Thyroid gland (tissue), 4 donors: ENCODE results near the gene PREP. TPM values are rescaled to one million over a fixed set of nuclear protein-coding genes. Genes with fewer than 3 reads are reported as not detected.

Experiments used
- DNase-seq, 2 donors: peaks; one replicate each; pipeline ENCODE4 v3.0.0-alpha.2; 2019
- H3K27ac ChIP-seq, 3 donors: fragments of 200-600 bp; sonication (generic); 1 replicate in 2 of 3; 2 replicates in 1 of 3; pipeline ENCODE4 v1.5.1; 2016 to 2019; ENCODE audit warnings: mild to moderate bottlenecking in 1 of 3, moderate library complexity in 1 of 3
- H3K27me3 ChIP-seq: fragments of 200-600 bp; sonication (generic); one replicate; pipeline ENCODE4 v1.5.1; 2019
- H3K36me3 ChIP-seq, 2 donors: fragments of 200-600 bp; sonication (generic); one replicate each; pipeline ENCODE4 v1.5.1; 2016 to 2019
- H3K4me1 ChIP-seq, 2 donors: fragments of 200-600 bp; sonication (generic); one replicate each; pipeline ENCODE4 v1.5.1; 2017 to 2019
- H3K4me3 ChIP-seq, 3 donors: fragments of 200-600 bp; sonication (generic); replicated peaks in 1 of 3; 1 replicate in 2 of 3; 2 replicates in 1 of 3; pipeline ENCODE4 v1.5.1; 2016; ENCODE audit warnings: mild to moderate bottlenecking in 1 of 3
- H3K9me3 ChIP-seq: fragments of 200-600 bp; sonication (generic); one replicate; pipeline ENCODE4 v1.5.1; 2017
- POLR2A ChIP-seq, 2 donors: fragments of 450-650 bp; IDR thresholded peaks; one replicate each; pipeline ENCODE4 v1.6.1; 2017; ENCODE audit warnings: antibody characterized with exemption in 2 of 2, mild to moderate bottlenecking in 2 of 2, moderate library complexity in 1 of 2
- WGBS, 2 donors: methylation state at CpG; one replicate each; pipeline ENCODE4 v1.1.5; 2017; 5-methylcytosine and 5-hydroxymethylcytosine counted together
- intact Hi-C: fragments of 100-400 bp; cut with DNase I; formaldehyde crosslinking; loops from one replicate; pipeline ENCODE4 v1.15.1; 2023
- total RNA-seq, 4 donors: library from RNA; depleted of rRNA; stranded (reverse); fragments of >200 nt; gene quantifications; one replicate each; pipeline ENCODE4 v1.2.3, GENCODE V29; 2016
- TF ChIP-seq, protein P1 (sequence below), 6 experiments: fragments of 200-600 bp in 3 of 6; fragments of 450-650 bp in 3 of 6; sonication (generic) in 3 of 6; IDR thresholded peaks; one replicate each; pipeline ENCODE4 v1.5.1; 2016 to 2019; ENCODE audit warnings: antibody characterized with exemption in 6 of 6, mild to moderate bottlenecking in 2 of 6, inconsistent platforms in 1 of 6, moderate library complexity in 1 of 6

The PREP gene
- total RNA-seq, 4 donors from 2014 or later, result 13.7 to 21.7 (median 16.6) TPM

DNA sequence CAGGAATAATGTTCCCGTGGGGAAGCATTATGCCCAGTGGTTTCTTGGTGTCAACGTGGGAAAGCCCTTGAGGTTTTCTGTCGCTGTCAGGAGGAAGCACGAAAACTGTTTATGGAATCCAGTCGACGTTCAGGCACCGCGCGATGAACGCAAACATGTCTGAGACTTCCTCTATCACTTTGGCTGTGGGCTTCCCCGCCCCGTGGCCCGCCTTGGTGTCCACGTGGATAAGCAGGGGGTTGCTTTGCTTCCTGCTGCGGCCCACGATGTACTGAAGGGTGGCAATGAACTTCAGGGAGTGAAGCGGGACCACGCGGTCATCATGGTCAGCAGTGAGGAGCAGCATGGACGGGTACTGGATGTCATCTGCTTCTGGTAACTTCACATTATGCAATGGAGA is 124.8 kb downstream of the PREP start:
- DNase-seq, result no peak
- Histone ChIP-seq H3K4me3 (no peak overlapping the region), H3K27ac (no peak overlapping the region), H3K4me1 (no peaks in the 10 kb centered on the region), H3K9me3 (no peaks in the 10 kb centered on the region), H3K27me3 (no peaks in the 10 kb centered on the region), H3K36me3 (peaks cover 12 to 13% of the 10 kb centered on the region in 2 donors)
- TF ChIP-seq, protein P1, sequence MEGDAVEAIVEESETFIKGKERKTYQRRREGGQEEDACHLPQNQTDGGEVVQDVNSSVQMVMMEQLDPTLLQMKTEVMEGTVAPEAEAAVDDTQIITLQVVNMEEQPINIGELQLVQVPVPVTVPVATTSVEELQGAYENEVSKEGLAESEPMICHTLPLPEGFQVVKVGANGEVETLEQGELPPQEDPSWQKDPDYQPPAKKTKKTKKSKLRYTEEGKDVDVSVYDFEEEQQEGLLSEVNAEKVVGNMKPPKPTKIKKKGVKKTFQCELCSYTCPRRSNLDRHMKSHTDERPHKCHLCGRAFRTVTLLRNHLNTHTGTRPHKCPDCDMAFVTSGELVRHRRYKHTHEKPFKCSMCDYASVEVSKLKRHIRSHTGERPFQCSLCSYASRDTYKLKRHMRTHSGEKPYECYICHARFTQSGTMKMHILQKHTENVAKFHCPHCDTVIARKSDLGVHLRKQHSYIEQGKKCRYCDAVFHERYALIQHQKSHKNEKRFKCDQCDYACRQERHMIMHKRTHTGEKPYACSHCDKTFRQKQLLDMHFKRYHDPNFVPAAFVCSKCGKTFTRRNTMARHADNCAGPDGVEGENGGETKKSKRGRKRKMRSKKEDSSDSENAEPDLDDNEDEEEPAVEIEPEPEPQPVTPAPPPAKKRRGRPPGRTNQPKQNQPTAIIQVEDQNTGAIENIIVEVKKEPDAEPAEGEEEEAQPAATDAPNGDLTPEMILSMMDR (IDR thresholded peaks at IDR 0.05), result no peak
- no peak for TF ChIP-seq POLR2A (IDR thresholded peaks at IDR 0.05)
- 94% methylated on average over 20 of the region's 20 CpGs for WGBS, 2 donors
- intact Hi-C loops, result no loop called here

DNA sequence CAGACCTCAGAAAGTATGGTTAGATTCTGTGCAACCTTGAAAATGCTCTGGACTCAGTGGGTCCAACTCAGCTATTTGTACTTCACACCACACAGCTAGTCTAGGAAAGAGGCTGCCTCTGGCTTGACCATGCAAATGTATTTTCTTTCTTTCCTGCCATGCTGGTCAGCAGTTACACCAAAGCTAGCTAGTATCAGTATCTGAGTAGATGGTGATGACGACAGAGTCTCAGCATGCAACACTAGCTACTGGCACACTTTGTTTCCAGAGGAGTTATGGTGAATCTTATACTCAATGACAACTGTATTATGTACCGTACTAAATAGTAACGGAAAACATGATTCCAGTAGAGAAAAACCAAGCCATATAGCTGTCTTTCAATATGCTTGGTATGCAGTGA is 126.5 kb downstream of the PREP start:
- WGBS, 2 donors, result 95 to 99% methylated on average over 3 of the region's 3 CpGs
- Histone ChIP-seq H3K4me3 (no peak overlapping the region), H3K27ac (no peak overlapping the region), H3K4me1 (no peaks in the 10 kb centered on the region), H3K27me3 (no peaks in the 10 kb centered on the region), H3K36me3 (peaks cover 8 to 12% of the 10 kb centered on the region in 2 donors), H3K9me3 (no peaks in the 10 kb centered on the region)
- TF ChIP-seq, protein P1 (IDR thresholded peaks at IDR 0.05), result no peak
- no peak for TF ChIP-seq POLR2A (IDR thresholded peaks at IDR 0.05)
- intact Hi-C loops, result no loop called here
- DNase-seq, result no peak

DNA sequence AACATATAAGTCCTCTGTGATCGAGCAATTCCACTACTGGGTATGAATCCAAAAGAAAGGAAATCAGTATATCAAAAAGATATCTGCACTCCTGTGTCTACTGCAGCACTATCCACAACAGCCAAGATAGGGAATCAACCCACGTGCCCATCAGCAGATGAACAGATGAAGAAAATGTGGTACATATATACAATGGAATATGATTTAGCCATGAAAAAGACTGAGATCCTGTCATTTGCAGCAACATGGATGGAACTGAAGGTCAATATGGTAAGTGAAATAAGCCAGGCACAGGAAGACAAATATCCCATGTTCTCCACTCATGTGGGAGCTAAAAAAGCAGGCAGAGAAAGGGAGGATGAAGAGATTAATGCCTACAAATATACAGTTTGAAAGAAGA is 127.3 kb downstream of the PREP start:
- Histone ChIP-seq H3K27ac (no peak overlapping the region), H3K36me3 (peaks cover 5 to 12% of the 10 kb centered on the region in 2 donors), H3K4me3 (no peak overlapping the region), H3K27me3 (no peaks in the 10 kb centered on the region), H3K9me3 (no peaks in the 10 kb centered on the region), H3K4me1 (no peaks in the 10 kb centered on the region)
- intact Hi-C loops, result no loop called here
- no peak for DNase-seq
- 99% methylated on average over 2 of the region's 2 CpGs for WGBS, 2 donors
- no peak for TF ChIP-seq POLR2A (IDR thresholded peaks at IDR 0.05)
- TF ChIP-seq, protein P1 (IDR thresholded peaks at IDR 0.05), result no peak

DNA sequence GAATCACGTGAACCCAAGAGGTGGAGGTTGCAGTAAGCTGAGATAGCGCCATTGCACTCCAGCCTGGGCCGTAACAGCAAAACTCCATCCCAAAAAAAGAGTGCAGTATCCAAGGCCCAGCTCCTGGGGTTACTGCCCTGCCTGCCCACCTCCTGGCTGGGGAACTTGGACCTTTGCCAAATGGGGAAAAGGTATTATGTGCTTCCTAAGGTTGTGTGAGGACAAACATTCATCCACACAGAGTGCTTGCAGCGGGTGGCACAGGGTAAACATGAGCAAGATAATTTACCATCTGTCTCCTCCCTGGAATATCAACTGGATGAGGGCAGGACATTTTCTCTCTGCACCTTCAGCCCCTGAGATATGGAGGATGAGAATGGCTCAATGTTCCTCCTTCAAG is 128.2 kb downstream of the PREP start:
- WGBS, 2 donors, result 96 to 100% methylated on average over 4 of the region's 4 CpGs
- no peak for DNase-seq
- Histone ChIP-seq H3K27ac (no peak overlapping the region), H3K27me3 (no peaks in the 10 kb centered on the region), H3K9me3 (no peaks in the 10 kb centered on the region), H3K4me1 (no peaks in the 10 kb centered on the region), H3K4me3 (no peak overlapping the region), H3K36me3 (peaks cover 5 to 12% of the 10 kb centered on the region in 2 donors)
- intact Hi-C loops, result no loop called here
- TF ChIP-seq, protein P1 (IDR thresholded peaks at IDR 0.05), result no peak
- no peak for TF ChIP-seq POLR2A (IDR thresholded peaks at IDR 0.05)

DNA sequence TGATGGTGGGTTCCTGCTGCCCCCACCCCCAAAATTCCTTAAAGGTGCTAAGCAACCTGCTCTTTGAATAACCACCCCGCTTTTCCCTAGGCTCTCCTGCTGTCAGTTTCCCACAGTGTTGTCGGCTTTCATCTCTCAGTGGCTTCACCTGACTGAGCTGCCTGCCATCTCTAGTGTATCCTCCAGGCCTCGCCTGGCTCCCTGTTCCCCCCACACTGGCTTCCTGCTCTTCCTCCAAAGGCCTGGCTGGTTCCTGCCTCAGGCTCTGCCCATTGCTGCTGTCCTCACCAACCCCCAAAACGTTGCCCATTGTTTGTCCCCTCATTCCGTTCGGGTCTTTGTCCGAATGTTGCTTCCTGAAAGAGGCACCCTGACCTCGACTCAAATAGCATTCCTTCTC is 129.3 kb downstream of the PREP start:
- Histone ChIP-seq H3K27ac (no peak overlapping the region), H3K9me3 (no peaks in the 10 kb centered on the region), H3K4me3 (no peak overlapping the region), H3K27me3 (no peaks in the 10 kb centered on the region), H3K36me3 (peaks cover 5 to 12% of the 10 kb centered on the region in 2 donors), H3K4me1 (no peaks in the 10 kb centered on the region)
- 76 to 77% methylated on average over 8 of the region's 8 CpGs for WGBS, 2 donors
- intact Hi-C loops, result no loop called here
- DNase-seq, result no peak
- no peak for TF ChIP-seq POLR2A (IDR thresholded peaks at IDR 0.05)
- TF ChIP-seq, protein P1 (IDR thresholded peaks at IDR 0.05), result no peak
